Measurements from ENCODE around the gene PWP1.

- no peak for TF ChIP-seq CTCF (IDR thresholded peaks at IDR 0.05)
- no peak for TF ChIP-seq EZH2 (IDR thresholded peaks at IDR 0.05)
- TF ChIP-seq EZH2phosphoT487 (IDR thresholded peaks at IDR 0.05): no peak
Observed at GRCh38 chr12:107760207-107760808, 74.7 kb downstream of the PWP1 start.
